ENCODE data around the gene MRPS6. TPM values are rescaled to one million over a fixed set of nuclear protein-coding genes. Genes with fewer than 3 reads are reported as not detected.

MRPS6 gene
- total and polyA plus RNA-seq, 4 donors: 12.1 to 83.0 (median 17.0) TPM

DNA sequence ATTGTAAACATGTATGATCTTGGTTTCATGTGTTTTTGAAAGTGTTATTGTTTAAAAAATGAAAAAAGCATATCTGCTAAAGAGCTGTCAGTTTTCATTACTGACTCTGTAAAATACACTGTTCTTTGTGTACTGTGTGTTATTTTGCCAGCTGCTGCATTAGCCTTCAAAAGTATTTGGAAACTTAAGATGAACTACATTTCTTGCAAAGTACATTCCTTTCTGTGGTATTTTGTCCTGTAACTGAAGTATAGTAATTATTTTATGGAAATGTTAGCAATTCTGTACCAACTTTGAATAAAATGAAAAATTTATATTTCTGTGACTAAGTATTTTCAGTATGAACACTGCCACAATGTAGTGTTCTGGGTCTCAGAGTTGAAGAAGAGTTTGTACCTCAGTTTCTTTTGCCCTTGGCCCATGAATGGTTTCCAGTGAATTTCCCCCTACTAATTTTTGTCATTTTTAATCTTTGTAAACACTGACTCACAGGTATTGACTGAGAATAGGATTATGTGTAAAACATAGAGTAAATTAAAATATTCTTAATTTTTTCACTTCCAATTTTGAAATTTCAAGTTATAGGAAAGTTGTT, 32.7 kb downstream of the MRPS6 start:
- TF ChIP-seq RAD21 (IDR thresholded peaks at IDR 0.05): no peak
- TF ChIP-seq NR2F2 (IDR thresholded peaks at IDR 0.05): no peak
- TF ChIP-seq YY1 (IDR thresholded peaks at IDR 0.05): no peak
- TF ChIP-seq, protein P1, sequence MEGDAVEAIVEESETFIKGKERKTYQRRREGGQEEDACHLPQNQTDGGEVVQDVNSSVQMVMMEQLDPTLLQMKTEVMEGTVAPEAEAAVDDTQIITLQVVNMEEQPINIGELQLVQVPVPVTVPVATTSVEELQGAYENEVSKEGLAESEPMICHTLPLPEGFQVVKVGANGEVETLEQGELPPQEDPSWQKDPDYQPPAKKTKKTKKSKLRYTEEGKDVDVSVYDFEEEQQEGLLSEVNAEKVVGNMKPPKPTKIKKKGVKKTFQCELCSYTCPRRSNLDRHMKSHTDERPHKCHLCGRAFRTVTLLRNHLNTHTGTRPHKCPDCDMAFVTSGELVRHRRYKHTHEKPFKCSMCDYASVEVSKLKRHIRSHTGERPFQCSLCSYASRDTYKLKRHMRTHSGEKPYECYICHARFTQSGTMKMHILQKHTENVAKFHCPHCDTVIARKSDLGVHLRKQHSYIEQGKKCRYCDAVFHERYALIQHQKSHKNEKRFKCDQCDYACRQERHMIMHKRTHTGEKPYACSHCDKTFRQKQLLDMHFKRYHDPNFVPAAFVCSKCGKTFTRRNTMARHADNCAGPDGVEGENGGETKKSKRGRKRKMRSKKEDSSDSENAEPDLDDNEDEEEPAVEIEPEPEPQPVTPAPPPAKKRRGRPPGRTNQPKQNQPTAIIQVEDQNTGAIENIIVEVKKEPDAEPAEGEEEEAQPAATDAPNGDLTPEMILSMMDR (IDR thresholded peaks at IDR 0.05; ENCODE audit: low read depth, low read length, missing input control): no peak
- TF ChIP-seq JUND (IDR thresholded peaks at IDR 0.05): no peak
- no peak for TF ChIP-seq RXRA (IDR thresholded peaks at IDR 0.05)
- no peak for TF ChIP-seq FOXA2 (IDR thresholded peaks at IDR 0.05)
- TF ChIP-seq, protein P2, sequence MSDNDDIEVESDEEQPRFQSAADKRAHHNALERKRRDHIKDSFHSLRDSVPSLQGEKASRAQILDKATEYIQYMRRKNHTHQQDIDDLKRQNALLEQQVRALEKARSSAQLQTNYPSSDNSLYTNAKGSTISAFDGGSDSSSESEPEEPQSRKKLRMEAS (IDR thresholded peaks at IDR 0.05): no peak
- TF ChIP-seq, protein P3, sequence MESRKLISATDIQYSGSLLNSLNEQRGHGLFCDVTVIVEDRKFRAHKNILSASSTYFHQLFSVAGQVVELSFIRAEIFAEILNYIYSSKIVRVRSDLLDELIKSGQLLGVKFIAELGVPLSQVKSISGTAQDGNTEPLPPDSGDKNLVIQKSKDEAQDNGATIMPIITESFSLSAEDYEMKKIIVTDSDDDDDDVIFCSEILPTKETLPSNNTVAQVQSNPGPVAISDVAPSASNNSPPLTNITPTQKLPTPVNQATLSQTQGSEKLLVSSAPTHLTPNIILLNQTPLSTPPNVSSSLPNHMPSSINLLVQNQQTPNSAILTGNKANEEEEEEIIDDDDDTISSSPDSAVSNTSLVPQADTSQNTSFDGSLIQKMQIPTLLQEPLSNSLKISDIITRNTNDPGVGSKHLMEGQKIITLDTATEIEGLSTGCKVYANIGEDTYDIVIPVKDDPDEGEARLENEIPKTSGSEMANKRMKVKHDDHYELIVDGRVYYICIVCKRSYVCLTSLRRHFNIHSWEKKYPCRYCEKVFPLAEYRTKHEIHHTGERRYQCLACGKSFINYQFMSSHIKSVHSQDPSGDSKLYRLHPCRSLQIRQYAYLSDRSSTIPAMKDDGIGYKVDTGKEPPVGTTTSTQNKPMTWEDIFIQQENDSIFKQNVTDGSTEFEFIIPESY (IDR thresholded peaks at IDR 0.05): no peak
- no peak for TF ChIP-seq HNF4A (conservative IDR thresholded peaks at IDR 0.05)
- no peak for TF ChIP-seq SP1 (IDR thresholded peaks at IDR 0.05)
- no peak for TF ChIP-seq HNF4G (IDR thresholded peaks at IDR 0.05)
- TF ChIP-seq EGR1 (IDR thresholded peaks at IDR 0.05; ENCODE audit: low read depth in 2 of 2): no peak
- no peak overlapping the region for H3K9ac ChIP-seq (ENCODE audit: low read depth in 1 of 2, low read length in 2 of 2)
- DNase-seq (ENCODE audit: low spot score): no peak
- no peaks in the 10 kb centered on the region for H3K27me3 ChIP-seq (ENCODE audit: control insufficient read depth in 4 of 4, insufficient read depth in 4 of 4, low read length in 3 of 4)
- H3K4me3 ChIP-seq (ENCODE audit: low read depth in 1 of 3, low read length in 3 of 3): no peak overlapping the region
- no peak overlapping the region for H3K27ac ChIP-seq (ENCODE audit: low read depth in 1 of 2, low read length in 2 of 2)
- H3K4me1 ChIP-seq (ENCODE audit: control insufficient read depth in 4 of 4, insufficient read depth in 4 of 4, low read length in 3 of 4): peaks cover 0 to 8% (median under 1%) of the 10 kb centered on the region in 4 donors
- peaks cover 0 to 2% (median 0%) of the 10 kb centered on the region in 4 donors for H3K36me3 ChIP-seq (ENCODE audit: control insufficient read depth in 4 of 4, insufficient read depth in 3 of 4, low read depth in 1 of 4, low read length in 3 of 4)
- H3K9me3 ChIP-seq (ENCODE audit: control insufficient read depth in 4 of 4, low read length in 3 of 4): no peaks in the 10 kb centered on the region

DNA sequence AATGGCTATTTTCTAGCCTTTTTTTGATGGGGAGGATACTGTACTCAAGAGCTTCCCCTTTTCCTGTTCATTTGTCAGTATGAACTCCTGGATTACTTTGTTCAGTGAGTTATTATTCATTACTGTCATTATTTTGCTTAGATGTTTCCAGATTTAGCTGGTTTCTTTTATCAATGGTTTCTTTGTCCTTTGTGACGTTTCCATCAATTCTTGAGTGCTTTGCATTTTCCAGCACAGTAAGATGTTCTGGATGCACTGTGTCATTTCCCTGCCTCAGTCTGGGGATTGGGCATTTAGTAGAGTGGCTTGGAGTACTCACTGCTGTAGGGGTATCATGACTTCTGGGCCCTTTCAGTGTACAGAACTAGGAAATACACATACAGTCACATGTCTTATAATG, 34.2 kb downstream of the MRPS6 start:
- Histone ChIP-seq H3K27me3 (ENCODE audit: control insufficient read depth in 4 of 4, insufficient read depth in 4 of 4, low read length in 3 of 4) (no peaks in the 10 kb centered on the region), H3K9me3 (ENCODE audit: control insufficient read depth in 4 of 4, low read length in 3 of 4) (no peaks in the 10 kb centered on the region), H3K36me3 (ENCODE audit: control insufficient read depth in 4 of 4, insufficient read depth in 3 of 4, low read depth in 1 of 4, low read length in 3 of 4) (peaks cover 0 to 2% (median 0%) of the 10 kb centered on the region in 4 donors), H3K27ac (ENCODE audit: low read depth in 1 of 2, low read length in 2 of 2) (no peak overlapping the region), H3K9ac (ENCODE audit: low read depth in 1 of 2, low read length in 2 of 2) (no peak overlapping the region), H3K4me1 (ENCODE audit: control insufficient read depth in 4 of 4, insufficient read depth in 4 of 4, low read length in 3 of 4) (peaks cover 0 to 8% (median 0%) of the 10 kb centered on the region in 4 donors), H3K4me3 (ENCODE audit: low read depth in 1 of 3, low read length in 3 of 3) (no peak overlapping the region)
- WGBS: 91% methylated on average over 1 of the region's 1 CpG
- DNase-seq (ENCODE audit: low spot score): no peak
- TF ChIP-seq, protein P4, sequence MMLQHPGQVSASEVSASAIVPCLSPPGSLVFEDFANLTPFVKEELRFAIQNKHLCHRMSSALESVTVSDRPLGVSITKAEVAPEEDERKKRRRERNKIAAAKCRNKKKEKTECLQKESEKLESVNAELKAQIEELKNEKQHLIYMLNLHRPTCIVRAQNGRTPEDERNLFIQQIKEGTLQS (IDR thresholded peaks at IDR 0.05): no peak
- TF ChIP-seq NR2F2 (IDR thresholded peaks at IDR 0.05) (no peak), GABPA (IDR thresholded peaks at IDR 0.05 in 1 of 2, conservative IDR thresholded peaks at IDR 0.05 in 1 of 2) (no peak), HNF4G (IDR thresholded peaks at IDR 0.05) (no peak), RAD21 (IDR thresholded peaks at IDR 0.05) (no peak)
- TF ChIP-seq, protein P1 (IDR thresholded peaks at IDR 0.05; ENCODE audit: low read depth, low read length, missing input control): no peak

All from liver (tissue), 9 donors.